ENCODE data around the gene SRRM1. TPM values are rescaled to one million over a fixed set of nuclear protein-coding genes. Genes with fewer than 3 reads are reported as not detected.

SRRM1 gene
- total and polyA plus RNA-seq, 2 of the 8 experiments (the other 6 are each of a cell fraction or from before 2014, with no cell fraction given) = 77.1 to 255 TPM

DNA sequence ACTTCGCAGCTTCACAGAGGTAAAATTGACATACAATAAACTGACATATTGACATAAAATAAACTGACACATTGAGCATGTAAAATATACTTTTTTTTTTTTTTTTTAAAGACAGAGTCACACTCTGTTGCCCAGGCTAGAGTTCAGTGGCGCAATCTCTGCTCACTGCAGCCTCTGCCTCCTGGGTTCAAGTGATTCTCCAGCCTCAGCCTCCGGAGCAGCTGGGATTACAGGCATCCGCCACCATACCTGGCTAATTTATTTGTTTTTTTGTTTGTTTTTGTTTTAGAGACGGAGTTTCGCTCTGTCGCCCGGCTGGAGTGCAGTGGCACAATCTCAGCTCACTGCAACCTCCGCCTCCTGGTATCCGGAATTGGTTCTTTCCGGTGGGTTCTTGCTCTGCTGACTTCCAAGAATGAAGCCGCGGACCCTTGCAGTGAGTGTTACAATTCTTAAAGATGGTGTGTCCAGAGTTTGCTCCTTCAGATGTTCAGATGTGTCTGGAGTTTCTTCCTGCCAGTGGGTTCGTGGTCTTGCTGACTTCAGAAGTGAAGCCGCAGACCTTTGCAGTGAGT lies 53.7 kb downstream of the SRRM1 start:
- no peak overlapping the region for H3K9ac ChIP-seq (replicated peaks in 1 of 4; ENCODE audit: extremely low read depth in 1 of 4, low read depth in 3 of 4, low read length in 3 of 4)
- H3K36me3 ChIP-seq (ENCODE audit: control insufficient read depth in 2 of 4, insufficient read depth in 4 of 4, low read length in 3 of 4) = no peaks in the 10 kb centered on the region
- H2BK120ac ChIP-seq (replicated peaks; ENCODE audit: low read depth, low read length) = no peak overlapping the region
- POLR2A ChIA-PET (ENCODE audit: partially characterized antibody) = interaction anchor here (0.6 to 3.9 kb wide), 3 partner anchors 28 to 78 kb away, joined by 3 to 17 read pairs (median 5); partner anchors contain the start of gene CLIC4
- H2BK15ac ChIP-seq (ENCODE audit: low read length) = no peak overlapping the region
- no peak overlapping the region for H4K5ac ChIP-seq (ENCODE audit: insufficient read length, low read depth, low read length)
- H3K4me3 ChIP-seq (ENCODE audit: extremely low read depth in 1 of 4, insufficient read depth in 2 of 4, low read depth in 3 of 4, low read length in 4 of 4) = no peak overlapping the region
- H2BK12ac ChIP-seq (ENCODE audit: low read depth, low read length) = no peak overlapping the region
- no peak overlapping the region for H2AFZ ChIP-seq (ENCODE audit: low read length)
- H3K9me3 ChIP-seq (ENCODE audit: insufficient read depth in 2 of 2, low read depth in 1 of 2, low read length in 1 of 2) = no peaks in the 10 kb centered on the region
- no peak for DNase-seq (ENCODE audit: low read depth in 1 of 2, low spot score in 2 of 2)
- no peak overlapping the region for H3K14ac ChIP-seq (ENCODE audit: insufficient read length)
- no peak overlapping the region for H2BK5ac ChIP-seq (ENCODE audit: low read depth, low read length)
- no peaks in the 10 kb centered on the region for H3K27me3 ChIP-seq (replicated peaks in 1 of 4; ENCODE audit: control insufficient read depth in 3 of 4, extremely low read depth in 1 of 4, insufficient read depth in 3 of 4, low read length in 3 of 4)
- peaks cover 0 to 11% (median 4%) of the 10 kb centered on the region in 4 experiments; a peak in 4 of 7 replicates for H3K4me1 ChIP-seq (replicated peaks in 1 of 4; ENCODE audit: control insufficient read depth in 3 of 4, insufficient read depth in 4 of 4, low read length in 3 of 4)
- H3K23ac ChIP-seq (ENCODE audit: insufficient read length) = no peak overlapping the region
- H4K8ac ChIP-seq (ENCODE audit: extremely low read depth, insufficient read depth, low read length) = no peak overlapping the region
- H3K23me2 ChIP-seq (ENCODE audit: low read depth, low read length) = no peaks in the 10 kb centered on the region
- no peak overlapping the region for H4K91ac ChIP-seq (replicated peaks; ENCODE audit: insufficient read length, low read length)
- CTCF ChIA-PET (ENCODE audit: partially characterized antibody) = interaction anchor here (0.6 to 6.9 kb wide), 9 partner anchors 8 to 286 kb away, joined by 3 to 40 read pairs (median 3); no protein-coding TSS in a partner anchor
- WGBS, 2 experiments (ENCODE audit: extremely low coverage in 1 of 2, insufficient coverage in 1 of 2, insufficient read length in 1 of 2, insufficient replicate concordance in 2 of 2, low coverage in 1 of 2, low lambda C conversion rate in 2 of 2, missing lambda C conversion rate in 1 of 2) = 96% methylated on average over 15 of the region's 15 CpGs; no CpG with 5 or more reads in 1 of the 2 experiments
- H3K18ac ChIP-seq (ENCODE audit: extremely low read depth, low read length) = no peak overlapping the region
- H3K4me2 ChIP-seq (ENCODE audit: insufficient read depth in 1 of 2, low read depth in 2 of 2, low read length in 2 of 2) = no peak overlapping the region
- TF ChIP-seq BACH1 (IDR thresholded peaks at IDR 0.05; ENCODE audit: low read length) = no peak
- no peak for TF ChIP-seq TAF7 (optimal IDR thresholded peaks at IDR 0.05; ENCODE audit: borderline replicate concordance, low read depth, low read length)
- no peak for TF ChIP-seq EZH2 (IDR thresholded peaks at IDR 0.05; ENCODE audit: low read depth, low read length, severe bottlenecking)
- TF ChIP-seq SP1 (IDR thresholded peaks at IDR 0.05; ENCODE audit: low read depth, low read length) = no peak
- no peak for TF ChIP-seq RBBP5 (IDR thresholded peaks at IDR 0.05; ENCODE audit: borderline replicate concordance, low read depth, low read length)
- TF ChIP-seq SRF (IDR thresholded peaks at IDR 0.05; ENCODE audit: low read depth, low read length) = no peak
- TF ChIP-seq, protein P1, sequence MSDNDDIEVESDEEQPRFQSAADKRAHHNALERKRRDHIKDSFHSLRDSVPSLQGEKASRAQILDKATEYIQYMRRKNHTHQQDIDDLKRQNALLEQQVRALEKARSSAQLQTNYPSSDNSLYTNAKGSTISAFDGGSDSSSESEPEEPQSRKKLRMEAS (IDR thresholded peaks at IDR 0.05) = no peak
- TF ChIP-seq SIRT6 (IDR thresholded peaks at IDR 0.05; ENCODE audit: low read length) = no peak
- TF ChIP-seq HDAC2 (IDR thresholded peaks at IDR 0.05; ENCODE audit: borderline replicate concordance in 1 of 2, low read depth in 2 of 2, low read length in 2 of 2) = no peak
- no peak for TF ChIP-seq EGR1 (IDR thresholded peaks at IDR 0.05; ENCODE audit: borderline replicate concordance, low read depth, low read length)
- no peak for TF ChIP-seq SUZ12 (IDR thresholded peaks at IDR 0.05; ENCODE audit: low read length)
- no peak for TF ChIP-seq GTF2F1 (IDR thresholded peaks at IDR 0.05; ENCODE audit: borderline replicate concordance, low read depth, low read length)
- no peak for TF ChIP-seq BCL11A (IDR thresholded peaks at IDR 0.05; ENCODE audit: low read depth in 2 of 2, low read length in 2 of 2)
- no peak overlapping the region for H3K56ac ChIP-seq (replicated peaks; ENCODE audit: insufficient read length, low read depth, low read length)
- no peak overlapping the region for H3K27ac ChIP-seq (ENCODE audit: low read depth, low read length)
- no peak overlapping the region for H3K4ac ChIP-seq (replicated peaks; ENCODE audit: insufficient read length, low read depth, low read length)
- no peaks in the 10 kb centered on the region for H4K20me1 ChIP-seq (replicated peaks in 1 of 2; ENCODE audit: control insufficient read depth in 1 of 2, insufficient read depth in 2 of 2, low read length in 2 of 2)
- no peak overlapping the region for H2BK20ac ChIP-seq (ENCODE audit: low read length)
- FAIRE-seq = no peak
- H2AK5ac ChIP-seq (ENCODE audit: low read depth, low read length) = no peak overlapping the region
- H3K79me1 ChIP-seq (ENCODE audit: low read depth, low read length) = no peaks in the 10 kb centered on the region
- no peaks in the 10 kb centered on the region for H3K79me2 ChIP-seq (ENCODE audit: control insufficient read depth in 1 of 2, insufficient read depth in 2 of 2, low read length in 2 of 2)

Data from H1 (cell line).